Measurements from ENCODE around the gene MAP4K4. TPM values are rescaled to one million over a fixed set of nuclear protein-coding genes. Genes with fewer than 3 reads are reported as not detected.

The MAP4K4 gene
- total RNA-seq, 4 donors from 2014 or later, result 29.6 to 56.6 (median 38.2) TPM

DNA sequence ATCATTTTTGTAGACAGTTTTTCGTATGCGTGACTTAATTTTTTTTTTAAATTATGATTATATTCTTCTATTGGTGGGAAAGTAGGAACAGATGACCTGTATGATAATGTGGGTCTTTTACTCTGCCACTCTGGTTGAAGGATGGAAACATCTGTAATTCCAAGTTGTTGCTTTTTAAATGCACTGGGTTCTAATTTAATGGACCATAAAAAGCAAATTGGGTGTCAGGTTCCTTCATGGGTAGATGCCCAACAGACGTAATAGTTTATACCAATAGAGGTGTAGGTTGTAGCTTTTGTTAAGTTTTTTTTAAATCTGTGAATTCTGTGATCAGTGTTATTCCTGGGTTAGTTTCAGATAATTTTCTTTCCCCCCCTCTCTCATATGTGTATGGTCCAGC is 117.6 kb downstream of the MAP4K4 start:
- no peak for TF ChIP-seq POLR2AphosphoS5 (IDR thresholded peaks at IDR 0.05)
- no peak for TF ChIP-seq EP300 (IDR thresholded peaks at IDR 0.05)
- TF ChIP-seq, protein P1, sequence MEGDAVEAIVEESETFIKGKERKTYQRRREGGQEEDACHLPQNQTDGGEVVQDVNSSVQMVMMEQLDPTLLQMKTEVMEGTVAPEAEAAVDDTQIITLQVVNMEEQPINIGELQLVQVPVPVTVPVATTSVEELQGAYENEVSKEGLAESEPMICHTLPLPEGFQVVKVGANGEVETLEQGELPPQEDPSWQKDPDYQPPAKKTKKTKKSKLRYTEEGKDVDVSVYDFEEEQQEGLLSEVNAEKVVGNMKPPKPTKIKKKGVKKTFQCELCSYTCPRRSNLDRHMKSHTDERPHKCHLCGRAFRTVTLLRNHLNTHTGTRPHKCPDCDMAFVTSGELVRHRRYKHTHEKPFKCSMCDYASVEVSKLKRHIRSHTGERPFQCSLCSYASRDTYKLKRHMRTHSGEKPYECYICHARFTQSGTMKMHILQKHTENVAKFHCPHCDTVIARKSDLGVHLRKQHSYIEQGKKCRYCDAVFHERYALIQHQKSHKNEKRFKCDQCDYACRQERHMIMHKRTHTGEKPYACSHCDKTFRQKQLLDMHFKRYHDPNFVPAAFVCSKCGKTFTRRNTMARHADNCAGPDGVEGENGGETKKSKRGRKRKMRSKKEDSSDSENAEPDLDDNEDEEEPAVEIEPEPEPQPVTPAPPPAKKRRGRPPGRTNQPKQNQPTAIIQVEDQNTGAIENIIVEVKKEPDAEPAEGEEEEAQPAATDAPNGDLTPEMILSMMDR (IDR thresholded peaks at IDR 0.05), result no peak
- no peak for TF ChIP-seq POLR2A (IDR thresholded peaks at IDR 0.05)
- DNase-seq (ENCODE audit: low spot score in 2 of 2), result no peak
- H3K27ac ChIP-seq, result no peak overlapping the region
- no peaks in the 10 kb centered on the region for H3K36me3 ChIP-seq
- no peaks in the 10 kb centered on the region for H3K27me3 ChIP-seq
- H3K4me1 ChIP-seq, result peaks cover 27% of the 10 kb centered on the region
- no peaks in the 10 kb centered on the region for H3K9me3 ChIP-seq
- no peak overlapping the region for H3K4me3 ChIP-seq
- 96% methylated on average over 3 of the region's 3 CpGs for WGBS

DNA sequence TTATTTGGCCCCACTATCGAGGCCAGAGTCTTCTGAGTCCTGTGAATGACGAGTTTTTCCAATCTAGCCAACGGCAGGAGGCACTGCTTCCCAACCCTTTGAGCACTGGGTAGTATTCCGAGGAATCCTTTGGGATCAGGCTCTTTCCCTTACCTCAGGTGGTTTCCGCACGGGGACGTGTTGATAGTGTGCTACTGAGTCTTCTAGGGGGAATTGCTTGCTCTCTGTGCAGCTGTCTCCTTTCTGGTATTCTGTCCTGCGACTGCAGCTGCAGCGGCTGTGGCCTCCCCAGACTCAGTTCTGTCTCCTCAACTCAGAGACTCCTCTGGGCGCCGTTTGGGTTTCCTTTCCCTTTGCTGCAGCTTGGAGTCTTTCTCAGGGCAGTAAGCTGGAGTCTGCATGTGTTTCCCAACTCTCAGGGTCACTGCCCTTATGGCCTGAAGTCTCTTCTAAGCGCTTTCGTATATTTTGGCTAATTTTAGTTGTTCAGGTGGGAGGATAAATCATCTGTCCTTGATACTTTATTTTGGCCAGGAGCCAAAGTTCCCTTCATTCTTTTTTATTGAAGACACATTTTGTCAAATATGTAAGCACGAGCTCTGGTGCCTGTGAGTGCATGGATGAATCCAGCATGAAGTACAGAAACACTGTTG is 118.4 kb downstream of the MAP4K4 start:
- TF ChIP-seq EP300 (IDR thresholded peaks at IDR 0.05) (no peak), POLR2AphosphoS5 (IDR thresholded peaks at IDR 0.05) (no peak), POLR2A (IDR thresholded peaks at IDR 0.05) (no peak)
- TF ChIP-seq, protein P1 (IDR thresholded peaks at IDR 0.05), result no peak
- no peaks in the 10 kb centered on the region for H3K36me3 ChIP-seq
- WGBS, result 64% methylated on average over 14 of the region's 14 CpGs
- H3K27ac ChIP-seq, result no peak overlapping the region
- no peak overlapping the region for H3K4me3 ChIP-seq
- H3K4me1 ChIP-seq, result peaks cover 30% of the 10 kb centered on the region
- H3K9me3 ChIP-seq, result no peaks in the 10 kb centered on the region
- no peaks in the 10 kb centered on the region for H3K27me3 ChIP-seq
- no peak for DNase-seq (ENCODE audit: low spot score in 2 of 2)

DNA sequence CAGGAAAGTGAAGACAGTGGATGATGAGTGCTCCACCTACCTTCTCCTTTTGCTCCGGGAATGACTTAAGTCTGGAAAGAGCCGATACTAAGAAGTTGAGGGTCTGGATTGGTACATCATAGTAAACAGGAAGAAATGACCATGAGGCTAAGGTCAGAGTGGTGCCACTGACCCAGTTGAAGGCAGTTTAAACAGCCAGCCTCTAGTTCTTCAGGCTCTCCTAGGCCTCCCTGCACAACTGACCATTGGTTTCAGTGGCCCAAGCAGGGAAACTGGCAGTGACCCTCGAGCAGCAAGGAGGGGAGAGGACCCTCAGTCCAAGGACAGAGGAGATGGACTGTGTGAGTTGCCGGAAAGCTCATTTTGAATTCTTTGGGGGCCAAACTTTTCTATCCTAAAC is 119.1 kb downstream of the MAP4K4 start:
- TF ChIP-seq, protein P1 (IDR thresholded peaks at IDR 0.05), result no peak
- TF ChIP-seq POLR2A (IDR thresholded peaks at IDR 0.05) (no peak), EP300 (IDR thresholded peaks at IDR 0.05) (no peak), POLR2AphosphoS5 (IDR thresholded peaks at IDR 0.05) (no peak)
- H3K36me3 ChIP-seq, result no peaks in the 10 kb centered on the region
- no peak overlapping the region for H3K27ac ChIP-seq
- H3K4me1 ChIP-seq, result peaks cover 27% of the 10 kb centered on the region
- H3K4me3 ChIP-seq, result no peak overlapping the region
- no peaks in the 10 kb centered on the region for H3K27me3 ChIP-seq
- DNase-seq (ENCODE audit: low spot score in 2 of 2), result no peak
- no peaks in the 10 kb centered on the region for H3K9me3 ChIP-seq
- 86% methylated on average over 4 of the region's 4 CpGs for WGBS

DNA sequence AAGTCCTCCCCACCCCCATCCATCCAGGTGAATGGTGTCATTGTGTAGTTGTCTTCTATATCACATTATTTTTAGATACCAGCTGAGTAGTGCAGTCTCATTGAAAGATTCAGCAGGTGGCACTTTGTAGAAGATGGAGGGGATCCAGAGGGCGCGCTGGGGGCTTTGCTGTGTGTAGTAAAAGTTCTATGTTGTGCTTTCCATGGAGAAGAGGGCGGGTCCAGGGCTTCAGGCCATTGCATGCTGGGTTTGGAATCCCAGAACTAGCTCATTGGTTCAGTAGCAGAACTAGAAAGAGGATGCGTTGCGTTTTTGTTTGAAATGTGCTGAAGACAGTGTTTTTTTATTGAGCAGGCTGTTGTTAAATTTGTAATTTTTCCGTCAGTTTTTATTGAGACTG is 120.0 kb downstream of the MAP4K4 start:
- no peak for DNase-seq (ENCODE audit: low spot score in 2 of 2)
- no peak overlapping the region for H3K4me3 ChIP-seq
- 89% methylated on average over 6 of the region's 6 CpGs for WGBS

More for the DNA sequence above, 120.0 kb downstream of the MAP4K4 start:
- no peaks in the 10 kb centered on the region for H3K36me3 ChIP-seq
- H3K27ac ChIP-seq, result no peak overlapping the region
- H3K4me1 ChIP-seq, result peaks cover 26% of the 10 kb centered on the region
- TF ChIP-seq, protein P1 (IDR thresholded peaks at IDR 0.05), result no peak
- TF ChIP-seq POLR2AphosphoS5 (IDR thresholded peaks at IDR 0.05), result no peak
- no peak for TF ChIP-seq EP300 (IDR thresholded peaks at IDR 0.05)
- no peak for TF ChIP-seq POLR2A (IDR thresholded peaks at IDR 0.05)
- H3K9me3 ChIP-seq, result no peaks in the 10 kb centered on the region
- no peaks in the 10 kb centered on the region for H3K27me3 ChIP-seq

Measured in suprapubic skin (tissue), 4 donors.